Ramos (cell line): ENCODE measurements around the gene KDM4B.

ENCODE experiments used
- in situ Hi-C: fragments of 300-500 bp; cut with MboI; formaldehyde crosslinking; loops from one replicate; pipeline ENCODE4 v1.14.3; 2022; ENCODE audit warnings: low sequenced_read_pairs; ENCODE audit not compliant: unreplicated experiment

The KDM4B gene

DNA sequence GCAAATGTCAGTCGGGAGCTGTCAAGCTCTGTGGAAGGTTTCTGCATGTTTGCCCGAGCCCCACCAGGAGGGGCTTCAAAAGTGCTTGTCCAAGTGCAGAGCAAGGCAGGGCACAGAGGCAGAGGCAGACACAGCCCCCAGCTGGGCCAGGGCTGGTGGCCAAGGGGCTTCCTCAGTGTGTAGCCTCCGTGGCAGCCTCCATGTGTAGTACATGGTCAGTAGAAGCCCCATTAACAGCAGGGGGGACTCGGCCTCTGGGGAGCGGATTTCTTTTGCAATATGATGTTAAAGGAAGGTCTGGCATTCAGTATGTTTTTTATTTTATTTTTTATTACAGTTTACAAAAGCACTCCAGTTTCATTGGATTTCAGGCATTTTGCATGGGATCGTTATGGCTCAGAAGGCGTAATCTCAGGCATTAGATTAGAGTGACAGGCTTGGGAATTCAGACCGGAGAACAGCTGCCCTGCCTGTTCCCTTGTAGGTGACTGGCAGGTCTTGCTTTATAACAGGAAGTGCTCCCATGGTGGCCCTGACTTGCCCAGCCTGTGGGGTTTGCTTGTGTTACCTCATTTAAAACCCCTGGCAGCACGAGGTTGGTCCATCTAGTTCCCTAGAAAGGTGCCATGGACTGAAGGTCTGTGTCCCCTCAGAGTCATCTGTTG lies 129.2 kb downstream of the KDM4B start:
- in situ Hi-C loops, result no loop called here

DNA sequence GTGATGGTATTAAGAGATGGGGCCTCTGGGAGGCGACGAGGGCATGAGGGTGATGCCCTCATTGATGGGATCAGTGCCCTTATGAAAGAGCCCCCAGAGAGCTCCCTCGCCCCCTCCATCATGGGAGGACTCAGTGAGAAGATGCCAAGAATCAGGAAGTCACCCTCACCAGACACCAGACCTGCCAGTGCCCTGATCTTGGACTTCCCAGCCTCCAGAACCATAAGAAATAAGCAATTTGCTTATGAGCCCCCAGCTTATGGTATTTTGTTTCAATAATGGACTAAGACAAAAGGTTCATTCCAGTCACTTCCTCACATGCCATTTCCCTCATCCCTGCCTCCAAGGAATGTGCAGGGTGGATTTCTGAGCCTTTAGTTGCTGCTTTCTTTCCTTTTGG lies 129.7 kb downstream of the KDM4B start:
- in situ Hi-C loops, result no loop called here

DNA sequence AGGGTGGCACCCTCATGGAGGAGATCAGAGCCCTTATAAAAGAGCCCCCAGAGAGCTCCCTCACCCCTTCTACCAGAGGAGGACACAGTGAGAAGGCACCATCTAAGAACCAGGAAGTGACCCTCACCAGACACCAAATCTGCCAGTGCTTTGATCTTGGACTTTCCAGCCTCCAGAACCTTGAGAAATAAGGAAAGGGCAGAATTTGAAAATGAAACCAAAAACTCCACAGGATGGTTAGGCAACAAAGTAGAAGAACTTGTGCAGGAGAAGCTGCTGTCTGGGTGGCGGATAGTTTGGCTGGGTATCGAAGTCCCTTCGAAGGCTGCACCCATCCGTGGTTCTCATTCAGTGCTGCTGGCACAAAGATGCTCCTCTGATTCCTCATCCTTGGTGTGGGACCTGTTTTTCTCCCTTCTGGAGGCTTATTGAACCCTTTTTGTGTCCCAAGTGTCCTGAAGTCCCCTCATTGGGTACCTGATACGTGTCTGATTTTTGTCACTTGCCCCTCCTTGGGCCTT lies 130.8 kb downstream of the KDM4B start:
- in situ Hi-C loops, result no loop called here

DNA sequence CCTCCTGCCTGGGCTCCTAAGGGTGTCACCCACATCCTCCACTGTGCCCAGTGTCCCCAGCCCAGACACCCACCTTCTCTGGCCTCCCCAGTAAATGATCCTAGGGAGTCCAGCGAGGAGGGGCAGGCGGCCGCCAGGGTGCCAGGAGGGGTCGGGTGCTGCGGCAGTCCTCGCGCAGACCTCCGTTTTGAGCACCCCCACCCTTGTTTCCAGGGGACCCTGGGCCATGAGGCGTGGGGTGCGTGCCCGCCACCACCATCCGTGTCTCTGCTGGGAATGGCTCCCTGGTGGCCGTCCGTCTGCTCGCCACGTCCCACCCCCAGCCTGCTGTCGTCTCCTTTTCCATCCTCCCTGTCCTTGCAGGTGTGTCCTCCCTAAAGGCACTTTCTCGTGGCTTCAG lies 133.0 kb downstream of the KDM4B start:
- in situ Hi-C loops, result no loop called here

DNA sequence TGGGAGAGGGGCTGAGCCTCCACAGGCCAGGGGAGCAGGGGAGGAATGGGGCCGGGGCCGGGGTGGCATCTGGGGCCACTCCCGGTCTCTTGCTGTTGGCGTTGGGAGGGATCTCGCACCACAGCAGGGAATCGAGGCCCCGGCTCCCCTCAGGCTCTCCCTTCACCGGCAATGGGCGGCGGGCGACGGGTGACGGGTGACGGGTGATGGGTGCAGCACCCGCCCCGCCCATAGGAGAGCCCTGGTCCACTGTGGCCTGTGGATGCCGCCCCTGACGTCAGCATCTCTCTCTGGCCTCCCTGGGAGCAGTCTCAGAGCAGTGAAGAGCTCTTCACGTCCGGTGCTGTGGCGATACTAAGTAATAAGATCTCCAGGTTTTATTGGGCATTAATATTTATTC lies 133.6 kb downstream of the KDM4B start:
- in situ Hi-C loops, result no loop called here

DNA sequence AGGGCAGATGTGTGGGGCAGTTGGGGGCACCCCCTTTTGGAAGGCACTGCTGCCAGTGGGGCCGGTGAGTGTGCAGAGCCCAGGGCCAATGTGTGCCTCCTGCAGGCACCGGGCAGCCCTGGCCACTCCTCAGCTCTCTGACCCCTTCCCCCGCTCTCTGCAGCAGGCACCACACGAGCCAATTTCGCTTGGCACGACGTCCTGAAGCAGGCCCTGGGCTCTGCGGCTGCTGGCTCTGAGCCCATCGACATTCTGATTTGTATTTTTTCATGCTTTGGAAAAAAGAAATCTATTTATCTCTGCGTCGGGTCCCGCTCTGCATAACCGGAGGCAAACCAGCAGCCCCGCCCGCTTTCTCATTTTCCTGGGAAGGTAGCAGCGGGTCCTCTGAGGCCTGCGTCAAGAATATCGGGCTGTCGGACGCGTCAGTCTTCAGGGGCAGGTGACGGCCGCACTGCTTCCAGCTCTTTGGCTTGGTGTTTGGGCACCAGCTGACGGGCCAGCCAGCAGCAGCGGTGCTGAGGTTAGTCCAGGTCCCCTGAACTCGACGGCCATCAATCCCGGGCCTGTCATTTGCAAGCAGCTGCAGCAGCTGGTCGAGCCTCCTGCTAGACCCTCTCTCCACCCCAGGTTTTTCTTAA lies 134.3 kb downstream of the KDM4B start:
- in situ Hi-C loops, result no loop called here

DNA sequence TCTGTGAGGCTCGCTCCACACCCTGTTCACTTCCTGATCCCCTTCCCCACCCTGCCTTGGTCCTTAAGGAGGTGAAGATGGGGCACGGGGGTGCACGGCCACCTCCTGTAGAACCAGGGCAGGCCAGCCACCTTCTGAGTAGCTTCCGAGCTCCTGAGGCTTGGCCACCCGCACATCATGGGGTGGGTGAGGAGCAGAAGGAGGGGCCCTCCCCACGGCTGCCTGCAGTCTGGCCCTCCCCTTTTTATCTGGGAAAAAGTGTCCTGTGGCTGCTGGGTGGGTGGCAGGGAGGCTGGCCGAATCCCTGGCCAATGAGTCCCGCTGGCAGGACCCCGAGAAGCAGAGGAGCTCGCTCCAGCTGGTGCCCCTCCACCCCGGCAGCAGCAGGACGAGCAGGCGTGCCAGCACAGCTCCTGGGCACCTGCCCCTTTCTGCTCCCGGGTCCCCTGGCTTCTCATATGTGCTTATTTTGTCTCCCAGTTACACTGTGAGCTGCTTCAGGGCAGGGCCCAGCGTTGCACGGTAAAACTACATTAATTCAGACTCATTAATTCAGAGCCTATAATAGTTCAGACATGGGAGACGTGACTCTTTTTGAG lies 135.0 kb downstream of the KDM4B start:
- in situ Hi-C loops, result no loop called here

DNA sequence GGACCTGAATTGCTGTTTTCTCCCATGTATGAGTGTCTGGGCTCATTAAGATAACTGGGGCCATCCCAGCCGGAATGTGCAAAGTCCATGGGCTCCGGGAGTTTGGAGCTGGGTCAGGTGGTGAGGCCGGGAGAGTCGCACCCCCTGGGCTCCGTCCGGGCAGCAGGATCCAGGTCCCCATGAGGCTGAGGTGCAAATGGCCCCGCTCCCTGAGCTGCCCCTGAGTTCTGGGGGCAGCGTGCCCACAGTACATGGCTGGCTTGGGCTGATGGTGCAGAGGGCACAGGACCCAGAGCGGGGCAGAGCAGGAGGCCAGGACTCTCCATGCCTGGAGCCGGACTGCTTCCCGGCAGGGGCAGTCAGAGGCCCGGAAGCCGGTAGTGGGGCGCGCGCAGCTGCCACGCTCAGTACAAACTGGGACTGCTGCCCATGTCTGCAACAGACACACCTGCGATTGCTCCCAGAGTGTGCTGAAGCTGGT lies 136.0 kb downstream of the KDM4B start:
- in situ Hi-C loops, result no loop called here

DNA sequence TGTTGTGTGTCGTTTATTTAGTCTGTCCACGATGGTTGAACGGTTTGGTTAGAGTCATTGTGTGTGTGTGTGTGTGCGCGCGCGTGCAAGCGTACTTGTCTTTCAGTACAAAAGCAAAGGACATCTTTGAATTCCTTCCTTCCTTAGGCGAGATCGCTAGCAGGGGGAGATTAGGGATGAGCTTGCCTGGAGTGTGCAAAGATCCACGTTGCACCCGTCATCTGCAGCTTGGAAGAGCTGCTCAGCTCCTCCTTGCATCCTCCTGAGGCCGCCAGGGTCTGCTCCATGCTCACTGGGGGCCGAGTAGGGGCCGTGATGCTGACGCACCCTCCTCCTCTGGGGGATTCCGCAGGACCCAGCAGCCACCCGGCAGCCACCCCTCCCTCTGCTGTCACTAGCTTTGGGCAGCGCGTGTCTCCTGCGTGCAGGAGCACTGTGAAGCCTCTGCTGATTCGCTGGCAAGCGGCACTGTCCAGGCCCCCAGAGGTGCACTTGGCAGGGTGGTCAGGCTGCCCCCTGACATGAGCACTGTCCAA lies 137.3 kb downstream of the KDM4B start:
- in situ Hi-C loops, result no loop called here

DNA sequence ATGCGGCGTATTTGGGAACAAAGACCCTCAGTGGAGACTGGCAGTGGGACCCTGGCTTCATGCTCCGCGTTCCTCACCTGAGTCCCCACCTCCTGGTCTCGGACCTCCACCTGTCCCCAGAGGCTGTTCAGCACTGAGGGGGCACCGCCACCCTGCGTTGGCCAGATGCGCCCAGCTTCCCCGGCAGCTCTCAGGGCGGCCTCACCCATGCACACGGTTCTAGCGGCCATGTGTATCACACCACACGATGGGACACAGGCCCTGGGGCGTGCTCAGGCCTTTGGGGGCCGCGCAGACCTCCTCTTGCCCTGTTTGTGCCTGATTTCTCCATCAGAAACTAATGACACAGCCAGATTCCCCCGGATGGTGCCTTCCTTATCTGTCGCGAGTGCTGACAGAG lies 138.1 kb downstream of the KDM4B start:
- in situ Hi-C loops, result no loop called here

DNA sequence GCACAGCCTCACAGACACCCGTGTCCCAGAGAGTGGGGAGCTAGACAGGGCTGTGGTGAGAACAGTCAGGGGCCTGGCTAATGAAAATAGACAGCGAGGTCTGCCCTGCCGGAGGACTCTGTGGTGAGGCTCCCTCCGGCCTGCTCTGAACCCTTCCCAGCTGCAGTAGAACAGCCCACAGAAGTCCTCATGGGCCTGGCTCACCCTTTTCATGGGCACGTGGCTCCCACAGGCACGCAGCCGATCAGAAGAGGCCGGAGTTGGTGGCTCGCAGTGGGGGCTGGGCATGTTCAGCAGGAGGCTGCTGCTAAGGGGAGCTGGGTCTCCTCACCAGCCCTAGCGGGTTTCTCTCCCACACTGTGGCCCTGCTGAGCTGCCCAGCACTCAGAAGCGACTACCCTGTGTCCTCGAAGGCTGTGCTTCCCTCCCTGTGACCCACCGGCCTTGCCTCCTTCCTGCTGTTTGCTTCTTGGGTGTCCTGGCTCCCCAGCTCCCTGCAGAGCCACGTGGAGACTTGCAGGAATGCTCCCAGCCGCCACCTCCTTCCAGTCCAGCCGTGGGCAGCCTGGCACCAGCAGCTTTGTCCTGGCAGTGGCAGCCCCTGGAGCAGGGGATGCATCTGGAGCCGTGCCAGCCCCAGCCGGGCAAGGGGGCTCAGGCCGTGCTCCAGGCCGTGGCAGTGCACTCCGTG lies 138.7 kb downstream of the KDM4B start:
- in situ Hi-C loops, result no loop called here

DNA sequence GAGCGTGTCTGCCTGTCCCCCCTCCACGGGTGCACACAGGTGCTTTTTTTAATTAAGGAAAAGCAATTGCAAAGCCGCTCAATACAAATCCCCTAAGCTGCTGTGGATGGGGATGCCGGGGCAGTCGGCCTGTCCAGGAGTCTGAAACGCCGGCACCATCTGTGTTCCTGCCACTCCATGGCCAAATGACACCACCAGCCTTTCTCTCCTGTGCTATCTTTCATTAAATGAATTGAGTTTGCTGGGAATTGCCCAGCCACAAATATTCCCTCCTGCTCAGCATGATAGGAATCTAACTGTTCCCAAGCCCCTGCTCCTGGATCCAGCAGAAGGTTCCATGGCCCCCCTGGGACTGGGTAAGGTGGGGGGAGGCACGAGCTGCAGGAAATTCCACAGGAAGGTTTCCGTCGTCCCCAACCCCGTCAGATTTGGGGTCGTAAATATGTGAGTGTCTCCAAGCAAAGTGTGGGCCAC lies 139.2 kb downstream of the KDM4B start:
- in situ Hi-C loops, result no loop called here

DNA sequence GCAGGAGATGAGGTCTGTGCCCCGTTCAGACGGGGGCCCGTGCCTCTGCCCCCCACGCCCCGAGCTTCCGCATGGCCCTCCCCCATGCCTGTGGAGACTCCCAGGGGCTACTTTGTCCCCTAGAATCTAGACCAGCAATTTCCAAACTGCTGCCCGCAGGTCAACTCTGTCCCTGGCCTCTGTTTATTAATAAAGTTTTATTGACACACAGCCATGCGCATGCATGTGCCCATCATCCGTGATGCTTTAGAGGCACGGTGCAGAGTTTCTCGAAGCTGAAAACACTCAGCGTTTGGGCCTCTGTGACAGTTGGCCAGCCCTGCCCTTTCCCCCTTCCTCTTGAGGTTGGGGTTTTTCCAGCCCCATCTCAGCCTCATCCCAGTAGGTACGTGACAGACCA lies 140.0 kb downstream of the KDM4B start:
- in situ Hi-C loops, result no loop called here

DNA sequence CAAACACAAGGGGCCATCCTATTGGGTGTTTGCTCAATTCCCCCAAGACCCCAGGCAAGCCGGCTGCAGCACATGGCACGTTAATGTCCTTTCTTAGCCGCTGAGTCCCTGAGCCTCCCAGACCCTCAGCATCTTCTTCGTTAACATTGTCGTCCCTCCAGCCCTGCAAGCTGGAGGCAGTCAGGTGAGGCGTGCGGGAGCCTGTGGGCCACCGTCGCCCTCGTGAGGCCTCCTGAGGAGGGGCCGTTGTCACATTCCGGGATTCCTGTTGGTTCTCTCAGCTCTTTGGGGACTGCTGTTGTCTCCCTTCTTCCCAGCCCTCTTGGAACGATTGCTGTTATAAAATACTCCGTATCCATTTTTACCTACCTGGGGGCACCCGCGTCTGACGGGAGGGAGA lies 140.6 kb downstream of the KDM4B start:
- in situ Hi-C loops, result no loop called here

DNA sequence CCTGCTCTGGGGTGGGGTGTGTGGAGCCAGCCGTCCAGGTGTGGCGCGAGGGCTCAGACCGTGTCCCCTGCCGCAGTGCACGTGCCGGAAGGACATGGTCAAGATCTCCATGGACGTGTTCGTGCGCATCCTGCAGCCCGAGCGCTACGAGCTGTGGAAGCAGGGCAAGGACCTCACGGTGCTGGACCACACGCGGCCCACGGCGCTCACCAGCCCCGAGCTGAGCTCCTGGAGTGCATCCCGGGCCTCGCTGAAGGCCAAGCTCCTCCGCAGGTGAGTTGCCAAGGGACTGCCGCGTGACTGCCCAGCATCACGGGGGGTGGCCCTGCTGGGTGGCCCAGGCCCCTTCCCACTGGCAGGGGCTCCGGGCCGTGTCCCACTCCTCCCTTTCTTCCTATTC lies 141.6 kb downstream of the KDM4B start:
- in situ Hi-C loops, result no loop called here

DNA sequence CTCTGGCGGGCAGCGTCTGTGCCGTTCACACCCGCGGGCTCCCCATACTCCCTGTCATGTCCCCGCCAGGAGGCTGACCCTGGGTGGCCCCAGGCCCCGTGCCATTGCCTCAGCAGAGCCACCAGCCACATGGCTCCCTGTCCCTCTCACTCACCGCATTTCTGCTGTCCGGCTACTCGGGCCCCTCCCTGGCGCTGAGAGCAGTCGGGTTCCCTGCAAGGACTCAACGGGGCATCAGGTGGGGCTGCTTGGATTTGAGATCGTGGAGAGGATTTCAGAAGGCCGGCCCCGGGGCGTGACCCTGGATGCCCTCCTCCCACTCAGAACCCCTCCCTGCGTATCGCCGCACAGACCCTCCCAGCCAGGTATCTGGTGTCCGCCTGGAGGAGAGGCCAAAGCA lies 142.1 kb downstream of the KDM4B start:
- in situ Hi-C loops, result no loop called here

DNA sequence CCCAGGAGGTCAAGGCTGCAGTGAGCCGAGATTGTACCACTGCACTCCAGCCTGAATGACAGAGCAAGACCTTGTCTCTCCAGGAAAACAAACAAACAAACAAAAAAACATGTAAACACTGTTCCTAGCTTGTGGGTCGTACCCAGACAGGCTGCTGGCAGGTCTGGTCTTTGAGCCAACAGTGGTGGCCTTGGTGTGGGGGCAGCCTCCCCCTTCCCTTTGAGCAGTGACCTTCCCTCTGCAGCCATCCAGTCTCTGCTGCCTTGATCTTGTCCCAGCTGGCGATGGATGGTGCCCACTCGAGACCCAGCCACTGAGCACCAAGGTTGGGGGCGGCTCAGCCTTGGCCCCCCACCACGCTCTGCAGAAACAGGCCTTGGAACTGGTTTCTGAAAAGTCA lies 143.3 kb downstream of the KDM4B start:
- in situ Hi-C loops, result no loop called here

DNA sequence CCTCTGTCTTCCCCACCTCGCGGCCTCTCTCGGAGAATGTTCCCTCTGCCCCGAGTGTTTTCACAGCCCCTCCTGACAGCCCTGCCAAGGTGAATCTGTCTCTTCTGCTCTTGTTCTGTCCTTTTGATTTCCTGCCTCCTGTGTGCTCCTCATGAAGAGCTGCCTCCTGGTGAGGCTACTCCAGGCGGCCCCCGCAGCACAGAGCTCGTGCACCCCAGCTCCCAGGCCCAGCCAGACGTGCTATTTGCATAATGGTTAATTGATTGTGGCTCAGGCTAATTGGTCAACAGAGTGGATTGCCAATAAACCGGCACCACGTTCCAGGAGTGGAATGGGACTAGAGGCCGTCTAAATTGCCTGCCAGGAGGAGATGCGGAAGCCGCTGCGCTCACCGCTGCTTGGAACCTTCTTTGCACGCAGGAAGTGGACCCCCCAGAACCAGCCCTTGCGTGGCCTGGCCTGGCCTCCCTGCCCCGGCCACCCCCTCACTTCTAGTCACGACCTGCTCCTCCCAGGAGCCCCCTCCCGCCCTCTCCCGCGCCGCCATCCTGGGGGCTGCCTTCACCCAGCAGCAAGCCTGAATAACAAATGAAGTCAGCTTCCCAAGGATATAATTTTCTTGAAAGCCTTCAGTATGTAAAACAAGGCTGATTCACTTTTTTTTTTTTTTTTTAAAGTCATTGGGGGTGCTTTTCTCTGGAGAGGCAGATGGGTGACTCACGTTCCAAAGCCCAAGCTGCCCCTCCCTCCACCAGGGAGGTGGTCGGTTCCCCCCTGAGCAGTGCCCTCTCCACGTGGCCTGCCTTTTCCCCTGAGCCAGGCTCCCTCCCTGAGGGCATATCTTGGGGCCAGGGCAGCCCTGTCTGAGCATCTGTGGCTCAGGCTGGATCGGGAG lies 144.0 kb downstream of the KDM4B start:
- in situ Hi-C loops, result no loop called here
